ENCODE measurements around the gene ZMAT5. TPM values are rescaled to one million over a fixed set of nuclear protein-coding genes. Genes with fewer than 3 reads are reported as not detected.
"Not testable (repeated sequence)": the region's sequence is repeated elsewhere in the genome, so short reads cannot be mapped to it uniquely, and the experiment has no call there.

The ZMAT5 gene
- total RNA-seq, 4 donors from 2014 or later: 17.2 to 30.1 (median 21.8) TPM

DNA sequence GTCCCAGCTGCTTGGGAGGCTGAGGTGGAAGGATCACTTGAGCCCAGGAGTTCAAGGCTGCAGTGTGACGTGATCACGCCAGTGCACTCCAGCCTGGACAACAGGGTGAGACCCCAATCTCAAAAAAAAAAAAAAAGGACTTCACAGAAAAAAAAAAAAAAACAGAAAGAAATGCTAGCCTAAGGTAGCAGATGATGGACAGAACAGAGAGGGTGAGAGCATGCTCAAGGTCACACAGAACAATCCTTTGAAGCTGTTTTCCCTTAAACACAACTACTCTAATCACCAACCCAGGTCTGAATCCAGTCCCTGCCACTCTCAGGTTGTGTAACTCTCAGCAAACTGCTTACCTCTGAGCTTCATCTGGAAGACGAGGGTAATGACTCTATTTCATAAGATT, 9.7 kb downstream of the ZMAT5 start:
- WGBS, 2 donors: 82 to 88% methylated on average over 3 of the region's 3 CpGs
- no peak for DNase-seq (ENCODE audit: low spot score in 2 of 2)
- H3K4me3 ChIP-seq (ENCODE audit: low read depth, poor library complexity, severe bottlenecking): no peak overlapping the region
- intact Hi-C loops (cut with DNase I; ENCODE audit: low total_unique reads): no loop called here
- TF ChIP-seq POLR2A (IDR thresholded peaks at IDR 0.05): no peak
- TF ChIP-seq, protein P1, sequence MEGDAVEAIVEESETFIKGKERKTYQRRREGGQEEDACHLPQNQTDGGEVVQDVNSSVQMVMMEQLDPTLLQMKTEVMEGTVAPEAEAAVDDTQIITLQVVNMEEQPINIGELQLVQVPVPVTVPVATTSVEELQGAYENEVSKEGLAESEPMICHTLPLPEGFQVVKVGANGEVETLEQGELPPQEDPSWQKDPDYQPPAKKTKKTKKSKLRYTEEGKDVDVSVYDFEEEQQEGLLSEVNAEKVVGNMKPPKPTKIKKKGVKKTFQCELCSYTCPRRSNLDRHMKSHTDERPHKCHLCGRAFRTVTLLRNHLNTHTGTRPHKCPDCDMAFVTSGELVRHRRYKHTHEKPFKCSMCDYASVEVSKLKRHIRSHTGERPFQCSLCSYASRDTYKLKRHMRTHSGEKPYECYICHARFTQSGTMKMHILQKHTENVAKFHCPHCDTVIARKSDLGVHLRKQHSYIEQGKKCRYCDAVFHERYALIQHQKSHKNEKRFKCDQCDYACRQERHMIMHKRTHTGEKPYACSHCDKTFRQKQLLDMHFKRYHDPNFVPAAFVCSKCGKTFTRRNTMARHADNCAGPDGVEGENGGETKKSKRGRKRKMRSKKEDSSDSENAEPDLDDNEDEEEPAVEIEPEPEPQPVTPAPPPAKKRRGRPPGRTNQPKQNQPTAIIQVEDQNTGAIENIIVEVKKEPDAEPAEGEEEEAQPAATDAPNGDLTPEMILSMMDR (IDR thresholded peaks at IDR 0.05): no peak

GRCh38 chr22:29756341-29756740, 10.5 kb downstream of the ZMAT5 start:
- TF ChIP-seq, protein P1 (IDR thresholded peaks at IDR 0.05): no peak
- no peak for TF ChIP-seq POLR2A (IDR thresholded peaks at IDR 0.05)
- no peak overlapping the region for H3K4me3 ChIP-seq (ENCODE audit: low read depth, poor library complexity, severe bottlenecking)
- DNase-seq (ENCODE audit: low spot score in 2 of 2): no peak
- intact Hi-C loops (cut with DNase I; ENCODE audit: low total_unique reads): no loop called here
- WGBS, 2 donors: 68 to 69% methylated on average over 7 of the region's 7 CpGs

GRCh38 chr22:29755889-29756288, 10.9 kb downstream of the ZMAT5 start:
- TF ChIP-seq, protein P1 (IDR thresholded peaks at IDR 0.05): no peak
- TF ChIP-seq POLR2A (IDR thresholded peaks at IDR 0.05): no peak
- H3K4me3 ChIP-seq (ENCODE audit: low read depth, poor library complexity, severe bottlenecking): no peak overlapping the region
- intact Hi-C loops (cut with DNase I; ENCODE audit: low total_unique reads): no loop called here
- DNase-seq (ENCODE audit: low spot score in 2 of 2): no peak
- WGBS, 2 donors: 91 to 94% methylated on average over 9 of the region's 9 CpGs

- H3K4me3 ChIP-seq (ENCODE audit: low read depth, poor library complexity, severe bottlenecking); intact Hi-C loops (cut with DNase I; ENCODE audit: low total_unique reads); DNase-seq (ENCODE audit: low spot score in 2 of 2): not testable (repeated sequence)
- 89 to 91% methylated on average over 11 of the region's 11 CpGs for WGBS, 2 donors
These were observed 12.0 kb downstream of the ZMAT5 start for GRCh38 chr22:29754658-29755395.

DNA sequence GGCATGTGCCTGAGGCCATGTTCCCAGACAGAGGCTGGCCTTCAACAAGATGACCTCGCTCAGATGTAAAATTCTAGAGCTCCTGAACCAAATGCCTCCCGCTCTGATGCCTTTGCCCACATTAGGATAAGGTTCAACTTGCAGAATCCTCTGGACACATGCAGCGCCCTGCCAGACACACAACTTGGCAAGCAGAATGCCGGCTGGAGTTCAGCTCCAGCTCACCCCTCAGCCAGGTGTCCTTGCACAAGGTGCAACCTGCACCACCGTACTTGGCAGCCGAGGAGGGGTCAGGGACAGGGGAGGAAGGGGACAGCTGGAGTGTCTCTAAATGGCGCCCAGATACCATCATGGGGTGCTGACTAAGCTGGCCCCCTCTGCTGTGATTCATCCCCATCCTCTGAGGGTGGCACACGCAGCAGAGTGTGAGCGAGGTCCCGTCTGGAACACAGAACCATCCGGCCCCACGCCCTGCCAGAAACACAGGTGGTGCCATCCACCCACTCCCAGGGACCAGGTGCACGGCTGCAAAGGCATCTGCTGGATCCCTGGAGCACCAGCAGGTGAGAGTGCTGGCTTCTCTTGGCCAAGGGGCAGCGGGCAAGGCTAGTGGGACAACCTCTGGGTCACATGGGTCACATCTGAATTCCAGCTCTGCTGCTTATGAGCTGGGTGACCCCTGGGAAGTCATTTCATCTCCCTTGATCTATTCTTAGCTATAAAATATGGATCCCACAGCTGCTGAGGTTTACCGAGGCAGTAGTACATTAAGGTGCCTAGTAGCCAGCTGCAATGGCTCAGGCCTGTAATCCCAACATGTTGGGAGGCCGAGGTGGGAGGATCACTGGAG, 12.8 kb downstream of the ZMAT5 start:
- no peak for DNase-seq (ENCODE audit: low spot score in 2 of 2)
- TF ChIP-seq, protein P1 (IDR thresholded peaks at IDR 0.05): no peak
- TF ChIP-seq POLR2A (IDR thresholded peaks at IDR 0.05): no peak
- 90% methylated on average over 12 to 16 of the region's 16 CpGs for WGBS, 2 donors
- intact Hi-C loops (cut with DNase I; ENCODE audit: low total_unique reads): no loop called here
- H3K4me3 ChIP-seq (ENCODE audit: low read depth, poor library complexity, severe bottlenecking): no peak overlapping the region

GRCh38 chr22:29751669-29752068, 15.1 kb downstream of the ZMAT5 start:
- intact Hi-C loops (cut with DNase I; ENCODE audit: low total_unique reads): no loop called here
- H3K4me3 ChIP-seq (ENCODE audit: low read depth, poor library complexity, severe bottlenecking): no peak overlapping the region
- 94 to 100% methylated on average over 2 of the region's 2 CpGs for WGBS, 2 donors
- no peak for DNase-seq (ENCODE audit: low spot score in 2 of 2)
- no peak for TF ChIP-seq POLR2A (IDR thresholded peaks at IDR 0.05)
- TF ChIP-seq, protein P1 (IDR thresholded peaks at IDR 0.05): no peak
